Adrenal gland (tissue), 5 donors: Measurements from ENCODE around the gene BCL2.

ENCODE experiments used
- CTCF ChIP-seq, 6 experiments: fragments of 450-650 bp in 4 of 6; fragments of 200-600 bp in 2 of 6; sonication (generic) in 1 of 6; IDR thresholded peaks; 1 replicate in 5 of 6; 2 replicates in 1 of 6; pipeline versions ENCODE4 v1.5.1 to v1.8.0; 2016 to 2021; ENCODE audit warnings: antibody characterized with exemption in 6 of 6, mild to moderate bottlenecking in 2 of 6, moderate library complexity in 1 of 6
- POLR2A ChIP-seq, 2 donors: fragments of 450-650 bp; IDR thresholded peaks; one replicate each; pipeline ENCODE4 v1.6.1; 2017; ENCODE audit warnings: antibody characterized with exemption in 2 of 2, mild to moderate bottlenecking in 2 of 2, moderate library complexity in 1 of 2
- donor health status: DM: no; HTN: no; CAD: no.

GRCh38 chr18:63090334-63090733 is 229.2 kb downstream of the BCL2 start:
- no peak for TF ChIP-seq CTCF (IDR thresholded peaks at IDR 0.05)
- TF ChIP-seq POLR2A (IDR thresholded peaks at IDR 0.05): no peak
